Peyer's patch (tissue), 4 donors: ENCODE measurements around the gene HDAC9. TPM values are rescaled to one million over a fixed set of nuclear protein-coding genes. Genes with fewer than 3 reads are reported as not detected.

Source experiments
- DNase-seq, 3 donors: peaks; one replicate each; pipeline ENCODE4 v3.0.0-alpha.2; 2017 to 2019
- H3K27ac ChIP-seq, 4 donors: fragments of 200-600 bp; sonication (generic); one replicate each; pipeline ENCODE4 v1.5.1; 2016 to 2019
- H3K27me3 ChIP-seq, 2 donors: fragments of 200-600 bp; sonication (generic); one replicate each; pipeline ENCODE4 v1.5.1; 2019
- H3K36me3 ChIP-seq, 3 donors: fragments of 200-600 bp; sonication (generic); one replicate each; pipeline ENCODE4 v1.5.1; 2016 to 2019
- H3K4me1 ChIP-seq, 4 donors: fragments of 200-600 bp; sonication (generic); one replicate each; pipeline ENCODE4 v1.5.1; 2016 to 2019
- H3K4me3 ChIP-seq, 4 donors: fragments of 200-600 bp; sonication (generic); 1 replicate in 3 of 4; 2 replicates in 1 of 4; pipeline ENCODE4 v1.5.1; 2016 to 2019; ENCODE audit warnings: mild to moderate bottlenecking in 1 of 4
- H3K9me3 ChIP-seq, 4 donors: fragments of 200-600 bp; sonication (generic); one replicate each; pipeline ENCODE4 v1.5.1; 2016 to 2019; ENCODE audit warnings: mild to moderate bottlenecking in 1 of 4
- POLR2A ChIP-seq, 2 donors: fragments of 450-650 bp; IDR thresholded peaks; one replicate each; pipeline ENCODE4 v1.5.1; 2017; ENCODE audit warnings: antibody characterized with exemption in 2 of 2, mild to moderate bottlenecking in 2 of 2, moderate library complexity in 2 of 2
- total RNA-seq, 4 donors: library from RNA; depleted of rRNA; stranded (reverse); fragments of >200 nt; gene quantifications; one replicate each; pipeline ENCODE4 v1.1.0, GENCODE V29; 2016
- TF ChIP-seq, protein P1 (sequence below), 6 experiments: fragments of 450-650 bp in 4 of 6; fragments of 200-600 bp in 2 of 6; sonication (generic) in 1 of 6; IDR thresholded peaks; one replicate each; pipeline ENCODE4 v1.5.1; 2017 to 2019; ENCODE audit warnings: antibody characterized with exemption in 6 of 6, mild to moderate bottlenecking in 3 of 6, moderate library complexity in 1 of 6

HDAC9 gene
- total RNA-seq, 4 donors from 2014 or later = 0.88 to 75.9 (median 4.4) TPM

DNA sequence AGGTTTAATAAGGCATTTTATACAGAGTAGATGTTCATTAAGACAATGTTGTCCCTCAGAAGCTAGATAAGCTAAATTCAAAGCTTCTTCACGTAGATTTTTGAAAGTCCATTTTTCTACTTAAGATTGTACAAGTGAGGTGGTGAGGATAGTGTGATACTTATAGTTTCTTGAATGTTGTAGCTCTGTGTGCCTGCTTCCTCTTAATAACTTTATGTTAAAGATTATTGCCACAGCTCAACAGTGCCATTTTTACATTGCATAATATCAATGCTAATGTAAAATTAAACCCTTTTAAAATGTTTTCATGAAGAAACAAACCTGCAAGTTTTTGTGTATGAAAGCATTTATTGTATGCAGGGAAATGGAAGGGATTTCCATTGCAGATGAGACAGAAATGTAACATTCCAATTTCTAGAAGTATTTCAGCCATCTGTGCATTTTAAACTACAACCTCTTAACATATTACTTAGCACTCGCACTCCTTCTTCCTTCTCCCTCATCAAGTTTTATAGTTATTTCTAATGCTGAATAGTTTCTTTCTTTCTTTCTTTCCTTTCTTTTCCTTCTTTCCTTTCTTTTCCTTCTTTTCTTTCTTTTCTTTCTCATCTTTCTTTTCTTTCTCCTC lies 409.9 kb downstream of the HDAC9 start:
- Histone ChIP-seq H3K27me3 (no peaks in the 10 kb centered on the region), H3K36me3 (no peaks in the 10 kb centered on the region), H3K27ac (no peak overlapping the region), H3K9me3 (no peaks in the 10 kb centered on the region), H3K4me1 (no peaks in the 10 kb centered on the region), H3K4me3 (no peak overlapping the region)
- no peak for TF ChIP-seq POLR2A (IDR thresholded peaks at IDR 0.05)
- TF ChIP-seq, protein P1, sequence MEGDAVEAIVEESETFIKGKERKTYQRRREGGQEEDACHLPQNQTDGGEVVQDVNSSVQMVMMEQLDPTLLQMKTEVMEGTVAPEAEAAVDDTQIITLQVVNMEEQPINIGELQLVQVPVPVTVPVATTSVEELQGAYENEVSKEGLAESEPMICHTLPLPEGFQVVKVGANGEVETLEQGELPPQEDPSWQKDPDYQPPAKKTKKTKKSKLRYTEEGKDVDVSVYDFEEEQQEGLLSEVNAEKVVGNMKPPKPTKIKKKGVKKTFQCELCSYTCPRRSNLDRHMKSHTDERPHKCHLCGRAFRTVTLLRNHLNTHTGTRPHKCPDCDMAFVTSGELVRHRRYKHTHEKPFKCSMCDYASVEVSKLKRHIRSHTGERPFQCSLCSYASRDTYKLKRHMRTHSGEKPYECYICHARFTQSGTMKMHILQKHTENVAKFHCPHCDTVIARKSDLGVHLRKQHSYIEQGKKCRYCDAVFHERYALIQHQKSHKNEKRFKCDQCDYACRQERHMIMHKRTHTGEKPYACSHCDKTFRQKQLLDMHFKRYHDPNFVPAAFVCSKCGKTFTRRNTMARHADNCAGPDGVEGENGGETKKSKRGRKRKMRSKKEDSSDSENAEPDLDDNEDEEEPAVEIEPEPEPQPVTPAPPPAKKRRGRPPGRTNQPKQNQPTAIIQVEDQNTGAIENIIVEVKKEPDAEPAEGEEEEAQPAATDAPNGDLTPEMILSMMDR (IDR thresholded peaks at IDR 0.05) = no peak
- DNase-seq = no peak

DNA sequence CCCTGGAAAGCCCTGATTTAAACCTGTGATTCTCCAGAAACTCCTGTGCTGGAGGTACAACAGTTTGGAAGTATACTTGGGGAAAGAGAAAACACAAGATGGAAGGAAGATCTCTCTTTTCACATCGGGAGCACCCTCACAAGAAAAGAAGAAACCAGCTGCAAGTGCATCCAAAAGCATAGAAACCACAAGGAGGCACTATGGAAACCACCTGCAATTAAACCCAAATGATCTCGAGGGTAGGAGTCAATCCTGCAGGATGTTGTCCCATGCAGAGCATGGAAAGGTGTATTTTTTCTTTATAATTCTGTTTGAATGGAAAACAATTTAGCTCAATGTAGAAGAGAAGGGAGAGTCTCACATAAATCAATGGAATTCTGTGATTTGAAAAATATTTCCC lies 411.4 kb downstream of the HDAC9 start:
- TF ChIP-seq, protein P1 (IDR thresholded peaks at IDR 0.05) = no peak
- TF ChIP-seq POLR2A (IDR thresholded peaks at IDR 0.05) = no peak

DNA sequence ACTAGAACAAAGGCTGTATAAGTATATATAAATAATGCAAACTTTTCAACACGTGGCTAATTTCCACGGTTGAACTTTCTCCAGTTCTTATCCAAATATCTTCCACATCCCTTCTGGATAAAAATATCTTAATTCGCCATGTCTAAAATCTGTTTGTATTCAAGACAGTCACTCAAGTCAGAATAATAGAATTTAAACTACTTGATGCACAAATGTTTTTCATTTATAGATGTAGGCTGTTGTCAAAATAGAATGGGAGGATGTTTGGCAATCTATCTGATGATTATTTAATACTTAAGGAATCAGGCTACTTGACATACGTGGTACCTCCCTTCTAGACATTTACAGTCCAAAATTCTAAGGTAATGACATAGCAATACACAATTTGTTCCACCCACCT lies 417.6 kb downstream of the HDAC9 start:
- H3K27ac ChIP-seq = no peak overlapping the region
- H3K36me3 ChIP-seq = no peaks in the 10 kb centered on the region
- no peaks in the 10 kb centered on the region for H3K4me1 ChIP-seq
- TF ChIP-seq, protein P1 (IDR thresholded peaks at IDR 0.05) = no peak
- no peak for TF ChIP-seq POLR2A (IDR thresholded peaks at IDR 0.05)
- H3K9me3 ChIP-seq = no peaks in the 10 kb centered on the region
- H3K27me3 ChIP-seq = no peaks in the 10 kb centered on the region
- H3K4me3 ChIP-seq = no peak overlapping the region
- no peak for DNase-seq

More for the DNA sequence above, 411.4 kb downstream of the HDAC9 start:
- Histone ChIP-seq H3K9me3 (no peaks in the 10 kb centered on the region), H3K27ac (no peak overlapping the region), H3K4me3 (no peak overlapping the region), H3K27me3 (no peaks in the 10 kb centered on the region), H3K36me3 (no peaks in the 10 kb centered on the region), H3K4me1 (no peaks in the 10 kb centered on the region)
- no peak for DNase-seq

DNA sequence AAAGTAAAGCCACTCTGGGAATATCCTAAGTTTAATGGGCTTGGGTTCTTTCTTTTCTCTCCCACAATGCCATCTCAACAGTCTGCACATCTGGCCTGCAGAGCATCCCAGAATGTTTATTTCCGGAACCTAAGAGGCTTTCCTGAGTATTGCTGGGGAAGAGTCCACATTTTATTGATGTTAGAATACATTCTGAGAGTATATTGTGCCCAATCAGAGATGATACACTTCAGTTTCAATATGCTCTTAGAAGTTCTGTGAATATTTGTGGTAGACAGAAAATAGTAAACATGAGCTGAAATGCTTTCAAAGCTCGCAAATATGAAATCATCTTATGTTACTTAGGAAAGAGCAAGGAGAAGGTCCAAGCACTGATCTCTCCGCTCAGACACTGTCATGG lies 421.3 kb downstream of the HDAC9 start:
- H3K27ac ChIP-seq = no peak overlapping the region
- H3K9me3 ChIP-seq = no peaks in the 10 kb centered on the region
- H3K4me3 ChIP-seq = no peak overlapping the region
- DNase-seq = no peak
- TF ChIP-seq, protein P1 (IDR thresholded peaks at IDR 0.05) = no peak
- no peak for TF ChIP-seq POLR2A (IDR thresholded peaks at IDR 0.05)
- no peaks in the 10 kb centered on the region for H3K4me1 ChIP-seq
- H3K27me3 ChIP-seq = no peaks in the 10 kb centered on the region
- no peaks in the 10 kb centered on the region for H3K36me3 ChIP-seq

DNA sequence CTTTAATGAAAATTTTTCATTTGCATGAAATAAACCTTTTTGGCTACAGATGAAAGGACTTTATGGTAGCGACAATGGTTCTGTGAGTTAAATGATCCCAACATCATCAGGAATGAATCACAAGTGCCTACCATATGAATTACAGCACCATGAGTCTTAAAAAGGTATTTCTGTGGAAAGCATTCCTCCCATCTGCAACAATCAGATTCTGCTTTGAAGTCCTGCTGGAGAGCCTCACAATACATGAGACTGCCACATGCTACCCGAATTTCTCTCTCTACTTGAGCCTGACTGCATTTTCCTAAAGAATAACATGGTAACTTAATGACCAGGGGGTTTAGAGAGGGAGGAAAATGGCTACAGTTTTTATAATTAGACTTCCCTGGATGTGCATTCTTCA lies 431.6 kb downstream of the HDAC9 start:
- Histone ChIP-seq H3K4me1 (no peaks in the 10 kb centered on the region), H3K36me3 (no peaks in the 10 kb centered on the region), H3K9me3 (no peaks in the 10 kb centered on the region), H3K27me3 (no peaks in the 10 kb centered on the region), H3K27ac (no peak overlapping the region), H3K4me3 (no peak overlapping the region)
- TF ChIP-seq, protein P1 (IDR thresholded peaks at IDR 0.05) = no peak
- TF ChIP-seq POLR2A (IDR thresholded peaks at IDR 0.05) = no peak
- DNase-seq = no peak

DNA sequence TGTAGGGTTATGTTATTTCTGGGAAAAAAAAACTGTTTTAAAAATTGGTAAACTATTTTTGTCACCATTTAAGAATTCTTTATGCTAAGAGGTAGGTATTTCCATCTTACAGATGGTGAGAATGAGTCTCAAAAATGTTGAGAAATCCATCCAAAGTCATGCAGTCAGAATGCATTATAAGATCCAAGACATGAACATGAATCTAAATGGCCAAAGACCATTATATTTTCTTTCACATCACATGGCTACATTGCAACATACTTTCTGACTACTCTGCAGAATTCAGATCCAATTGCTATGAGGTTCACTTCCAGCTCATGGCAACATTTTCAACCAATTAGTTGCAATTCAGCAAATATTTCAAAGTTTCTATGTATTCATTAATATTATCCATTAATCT lies 440.7 kb downstream of the HDAC9 start:
- no peaks in the 10 kb centered on the region for H3K36me3 ChIP-seq
- no peak for TF ChIP-seq POLR2A (IDR thresholded peaks at IDR 0.05)
- TF ChIP-seq, protein P1 (IDR thresholded peaks at IDR 0.05) = no peak
- no peaks in the 10 kb centered on the region for H3K9me3 ChIP-seq
- H3K4me3 ChIP-seq = no peak overlapping the region
- H3K27me3 ChIP-seq = no peaks in the 10 kb centered on the region
- no peaks in the 10 kb centered on the region for H3K4me1 ChIP-seq
- H3K27ac ChIP-seq = no peak overlapping the region
- no peak for DNase-seq
